Measurements from ENCODE around the gene SMIM35.
"Not testable (repeated sequence)": the region's sequence is repeated elsewhere in the genome, so short reads cannot be mapped to it uniquely, and the experiment has no call there.

SMIM35 gene

DNA sequence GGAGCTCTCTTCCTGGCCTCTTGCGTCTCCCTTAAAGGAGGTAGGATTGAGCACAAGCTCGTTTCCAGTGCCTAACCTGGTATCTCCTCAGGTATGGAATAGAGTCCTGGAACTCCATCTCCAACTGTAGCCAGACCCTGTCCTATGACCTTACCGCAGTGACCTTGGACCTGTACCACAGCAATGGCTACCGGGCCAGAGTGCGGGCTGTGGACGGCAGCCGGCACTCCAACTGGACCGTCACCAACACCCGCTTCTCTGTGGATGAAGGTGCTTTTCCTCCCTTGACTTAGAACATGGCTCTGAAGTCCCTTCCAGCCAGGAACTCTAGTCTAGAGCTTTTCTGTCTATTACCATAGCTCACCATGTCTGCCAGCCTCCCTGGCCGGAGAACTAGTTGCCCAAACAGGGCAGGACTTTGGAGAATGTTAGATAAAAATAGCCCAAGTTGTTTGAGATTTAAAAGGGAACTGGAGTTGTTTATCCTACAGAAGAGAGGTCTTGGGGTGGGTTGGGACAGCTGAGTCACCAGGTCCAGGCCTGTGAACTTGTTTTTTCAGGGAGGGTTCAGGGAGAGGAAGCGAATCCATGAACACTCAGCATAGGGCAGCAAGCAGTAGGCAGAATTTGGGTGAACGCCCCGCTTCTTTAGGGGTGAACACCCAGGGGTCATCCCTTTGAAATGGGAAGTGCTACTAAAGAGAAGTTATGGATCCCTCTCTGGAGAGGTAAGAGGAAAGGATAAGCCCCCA lies 97.2 kb downstream of the SMIM35 start:
- whole genome bisulfite sequencing, 2 experiments (ENCODE audit: insufficient coverage in 2 of 2): 93 to 96% methylated on average over 10 to 12 of the region's 13 CpGs
- Histone ChIP-seq H3K4me3 (ENCODE audit: extremely low read depth, insufficient read depth, low read length, poor library complexity, severe bottlenecking) (no peak overlapping the region), H3K36me3 (ENCODE audit: control insufficient read depth, insufficient read depth, low read length) (no peaks in the 10 kb centered on the region), H3K27ac (ENCODE audit: low read depth, low read length, severe bottlenecking) (peak overlapping the region; percentile 10), H3K4me1 (ENCODE audit: control insufficient read depth, insufficient read depth, low read length, poor library complexity, severe bottlenecking) (peaks cover 20% of the 10 kb centered on the region), H3K9me3 (ENCODE audit: control insufficient read depth, low read length) (no peaks in the 10 kb centered on the region)

DNA sequence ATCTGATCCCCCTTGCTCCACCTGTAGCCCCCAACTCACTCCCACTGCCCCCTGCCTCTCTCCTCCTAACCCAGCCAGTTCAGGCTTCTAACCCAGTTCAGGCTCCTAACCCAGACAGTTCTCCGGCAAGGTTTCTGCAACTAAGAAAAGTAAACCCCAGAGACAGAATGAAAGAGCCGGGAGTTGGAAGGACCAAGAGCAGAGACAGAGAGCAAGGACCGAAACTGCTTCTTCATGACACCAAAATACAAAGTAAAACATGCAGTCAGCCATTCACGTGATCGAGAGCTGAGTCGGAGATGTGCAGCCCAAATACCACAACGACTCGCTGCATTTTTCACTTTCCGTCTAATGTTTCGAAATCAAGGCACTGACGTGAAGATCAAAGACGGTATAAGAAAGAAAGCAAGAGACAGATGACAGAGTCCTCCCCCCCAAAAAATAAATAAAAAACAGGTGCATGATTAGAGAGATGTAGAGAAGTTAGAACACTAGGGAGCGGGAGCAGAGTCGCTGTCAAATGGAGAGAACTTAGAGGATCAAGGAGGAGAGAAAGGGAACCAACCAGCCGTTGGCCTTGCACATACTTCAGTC lies 99.7 kb downstream of the SMIM35 start:
- Histone ChIP-seq H3K36me3 (ENCODE audit: control insufficient read depth, insufficient read depth, low read length) (no peaks in the 10 kb centered on the region), H3K9me3 (ENCODE audit: control insufficient read depth, low read length) (no peaks in the 10 kb centered on the region), H3K27ac (ENCODE audit: low read depth, low read length, severe bottlenecking) (no peak overlapping the region), H3K4me3 (ENCODE audit: extremely low read depth, insufficient read depth, low read length, poor library complexity, severe bottlenecking) (no peak overlapping the region), H3K4me1 (ENCODE audit: control insufficient read depth, insufficient read depth, low read length, poor library complexity, severe bottlenecking) (peaks cover 18% of the 10 kb centered on the region)
- WGBS, 2 experiments (ENCODE audit: insufficient coverage in 2 of 2): 90 to 96% methylated on average over 10 to 13 of the region's 15 CpGs

DNA sequence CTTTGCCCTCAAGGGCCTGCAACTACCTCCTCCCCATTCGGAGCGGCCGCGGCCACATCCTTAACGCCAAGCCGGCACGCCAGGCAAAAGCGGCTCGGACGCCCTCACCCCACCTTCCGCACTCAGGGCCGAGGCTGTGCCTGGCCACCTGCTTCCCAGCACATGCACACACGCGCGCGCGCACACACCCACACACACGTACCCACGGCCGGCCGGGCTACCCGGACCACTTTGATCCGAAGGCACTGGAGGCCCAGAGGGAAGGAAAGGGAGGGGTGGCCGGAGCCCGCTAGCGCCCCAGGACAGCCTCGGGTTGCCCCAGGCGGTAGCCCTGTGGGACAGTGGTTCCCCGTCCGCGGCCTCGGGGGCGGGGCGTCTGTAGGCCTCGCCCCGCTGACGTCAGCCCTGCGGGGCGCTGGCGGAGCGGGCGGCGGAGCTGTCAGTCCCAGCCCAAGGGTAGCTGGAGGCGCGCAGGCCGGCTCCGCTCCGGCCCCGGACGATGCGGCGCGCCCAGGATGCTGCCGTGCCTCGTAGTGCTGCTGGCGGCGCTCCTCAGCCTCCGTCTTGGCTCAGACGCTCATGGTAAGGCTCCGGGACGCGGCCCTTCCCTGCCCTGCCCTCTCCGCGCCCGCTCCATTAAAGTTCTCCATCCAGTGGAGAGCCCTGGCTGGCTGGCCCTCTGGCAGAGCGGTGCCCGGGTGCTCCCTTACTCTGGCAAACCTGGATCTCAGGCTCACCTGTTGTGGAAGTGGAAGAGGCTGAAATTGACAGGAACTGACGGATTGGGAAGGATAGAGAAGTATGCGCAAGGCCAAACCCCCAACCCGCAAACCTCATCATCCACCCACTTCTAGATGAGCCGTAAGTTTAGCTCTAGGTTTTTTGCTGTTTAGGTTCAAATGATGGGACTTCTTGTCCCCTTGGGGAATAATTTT lies 100.5 kb downstream of the SMIM35 start, which contains the start of gene IL10RA:
TSS of gene IL10RA (plus strand) at position 442 of the 935 bp plus-strand sequence. CDS start at position 516, 74 bp downstream.
- no peaks in the 10 kb centered on the region for H3K9me3 ChIP-seq (ENCODE audit: control insufficient read depth, low read length)
- H3K27ac ChIP-seq (ENCODE audit: low read depth, low read length, severe bottlenecking): no peak within 1 kb of the TSS
- peak within 1 kb of the TSS; percentile 40 for H3K4me3 ChIP-seq (ENCODE audit: extremely low read depth, insufficient read depth, low read length, poor library complexity, severe bottlenecking)
- peaks cover 18% of the 10 kb centered on the region for H3K4me1 ChIP-seq (ENCODE audit: control insufficient read depth, insufficient read depth, low read length, poor library complexity, severe bottlenecking)
- 1 to 3% methylated on average over 49 to 53 of the region's 71 CpGs for WGBS, 2 experiments (ENCODE audit: insufficient coverage in 2 of 2)
- no peaks in the 10 kb centered on the region for H3K36me3 ChIP-seq (ENCODE audit: control insufficient read depth, insufficient read depth, low read length)

DNA sequence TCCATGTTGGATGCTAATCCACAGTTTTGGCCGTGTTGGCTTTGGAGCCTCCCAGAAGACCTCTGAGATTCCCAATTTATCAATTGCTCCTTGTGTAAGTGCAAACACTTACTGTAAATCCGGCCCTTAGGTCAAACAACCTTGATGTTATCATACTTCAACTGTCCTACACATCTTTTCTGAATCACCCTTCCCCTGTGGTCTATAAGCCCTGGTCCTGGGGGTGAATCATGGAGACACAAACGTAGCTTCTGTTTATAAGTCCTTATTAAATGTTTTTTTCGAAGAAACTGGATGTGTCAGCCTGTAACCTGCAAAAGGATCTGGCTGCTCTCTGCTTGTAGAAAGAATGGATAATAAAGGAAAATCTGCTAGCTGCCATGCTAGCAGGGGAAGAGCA lies 102.3 kb downstream of the SMIM35 start:
- peaks cover 12% of the 10 kb centered on the region for H3K4me1 ChIP-seq (ENCODE audit: control insufficient read depth, insufficient read depth, low read length, poor library complexity, severe bottlenecking)
- no peak overlapping the region for H3K4me3 ChIP-seq (ENCODE audit: extremely low read depth, insufficient read depth, low read length, poor library complexity, severe bottlenecking)
- H3K27ac ChIP-seq (ENCODE audit: low read depth, low read length, severe bottlenecking): no peak overlapping the region
- H3K9me3 ChIP-seq (ENCODE audit: control insufficient read depth, low read length): no peaks in the 10 kb centered on the region
- WGBS, 2 experiments (ENCODE audit: insufficient coverage in 2 of 2): 85 to 89% methylated on average over 3 of the region's 4 CpGs
- H3K36me3 ChIP-seq (ENCODE audit: control insufficient read depth, insufficient read depth, low read length): no peaks in the 10 kb centered on the region

DNA sequence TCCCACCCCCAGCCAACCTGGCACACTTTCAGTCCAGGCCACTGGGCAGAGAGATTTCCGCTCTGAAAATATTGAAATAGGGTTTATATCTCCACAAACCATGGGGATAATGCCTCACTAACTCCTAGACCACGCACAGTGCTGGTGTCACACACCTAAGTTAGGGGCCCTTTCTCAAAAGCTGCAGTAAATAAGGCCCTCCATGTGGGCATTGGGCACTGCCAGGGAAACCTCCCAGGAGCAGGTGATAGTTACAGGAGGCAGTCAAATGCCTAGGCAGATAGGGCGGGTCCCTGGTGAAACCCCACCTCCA lies 103.6 kb downstream of the SMIM35 start:
- Histone ChIP-seq H3K4me1 (ENCODE audit: control insufficient read depth, insufficient read depth, low read length, poor library complexity, severe bottlenecking) (peaks cover 10% of the 10 kb centered on the region), H3K27ac (ENCODE audit: low read depth, low read length, severe bottlenecking) (no peak overlapping the region), H3K4me3 (ENCODE audit: extremely low read depth, insufficient read depth, low read length, poor library complexity, severe bottlenecking) (no peak overlapping the region), H3K36me3 (ENCODE audit: control insufficient read depth, insufficient read depth, low read length) (no peaks in the 10 kb centered on the region), H3K9me3 (ENCODE audit: control insufficient read depth, low read length) (no peaks in the 10 kb centered on the region)
- 92 to 100% methylated on average over 2 of the region's 3 CpGs for WGBS, 2 experiments (ENCODE audit: insufficient coverage in 2 of 2)

DNA sequence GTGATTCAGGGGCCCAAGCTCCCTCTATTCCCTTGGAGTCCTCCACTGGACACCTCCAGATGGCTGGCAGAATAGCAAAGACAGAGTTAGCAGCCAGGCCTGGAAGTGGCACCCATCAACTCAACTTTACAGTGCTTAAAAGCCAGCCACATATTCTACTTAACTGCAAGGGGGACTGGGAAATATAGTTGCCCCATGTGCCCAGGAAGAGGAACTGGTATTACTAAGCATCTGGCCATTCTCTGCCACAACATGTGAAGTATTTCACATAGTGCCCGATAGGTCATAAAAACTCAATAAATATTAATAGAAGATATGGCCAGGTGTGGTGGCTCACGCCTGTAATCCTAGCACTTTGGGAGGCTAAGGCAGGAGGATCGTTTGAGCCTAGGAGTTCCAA lies 106.0 kb downstream of the SMIM35 start:
- no peaks in the 10 kb centered on the region for H3K36me3 ChIP-seq (ENCODE audit: control insufficient read depth, insufficient read depth, low read length)
- no peaks in the 10 kb centered on the region for H3K9me3 ChIP-seq (ENCODE audit: control insufficient read depth, low read length)
- WGBS, 2 experiments (ENCODE audit: insufficient coverage in 2 of 2): no CpG with 5 or more reads among the region's 3 CpGs
- no peak overlapping the region for H3K27ac ChIP-seq (ENCODE audit: low read depth, low read length, severe bottlenecking)
- no peak overlapping the region for H3K4me3 ChIP-seq (ENCODE audit: extremely low read depth, insufficient read depth, low read length, poor library complexity, severe bottlenecking)
- peaks cover 5% of the 10 kb centered on the region for H3K4me1 ChIP-seq (ENCODE audit: control insufficient read depth, insufficient read depth, low read length, poor library complexity, severe bottlenecking)

DNA sequence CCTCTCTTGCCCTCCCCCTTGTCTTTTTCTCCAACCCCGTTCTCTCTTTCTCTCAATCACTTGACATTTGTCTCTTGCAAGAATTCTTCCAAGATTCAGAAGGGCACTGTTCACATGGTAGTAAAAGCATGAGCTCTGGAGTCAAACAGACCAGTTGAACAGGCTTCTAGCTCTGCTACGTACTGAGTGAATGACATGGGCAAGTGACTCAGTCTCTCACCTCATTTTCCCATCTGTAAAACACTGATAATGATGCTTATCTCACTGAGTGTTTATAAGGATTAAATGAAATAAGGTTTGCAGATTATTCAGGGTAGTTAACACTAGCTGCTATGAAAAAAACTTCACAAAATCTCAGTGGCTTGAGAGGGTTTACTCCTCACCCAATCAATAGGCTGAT lies 106.5 kb downstream of the SMIM35 start:
- H3K4me3 ChIP-seq (ENCODE audit: extremely low read depth, insufficient read depth, low read length, poor library complexity, severe bottlenecking): no peak overlapping the region
- H3K36me3 ChIP-seq (ENCODE audit: control insufficient read depth, insufficient read depth, low read length): no peaks in the 10 kb centered on the region
- no peaks in the 10 kb centered on the region for H3K9me3 ChIP-seq (ENCODE audit: control insufficient read depth, low read length)
- 83 to 86% methylated on average over 1 of the region's 2 CpGs for WGBS, 2 experiments (ENCODE audit: insufficient coverage in 2 of 2)
- peaks cover 5% of the 10 kb centered on the region for H3K4me1 ChIP-seq (ENCODE audit: control insufficient read depth, insufficient read depth, low read length, poor library complexity, severe bottlenecking)
- no peak overlapping the region for H3K27ac ChIP-seq (ENCODE audit: low read depth, low read length, severe bottlenecking)

DNA sequence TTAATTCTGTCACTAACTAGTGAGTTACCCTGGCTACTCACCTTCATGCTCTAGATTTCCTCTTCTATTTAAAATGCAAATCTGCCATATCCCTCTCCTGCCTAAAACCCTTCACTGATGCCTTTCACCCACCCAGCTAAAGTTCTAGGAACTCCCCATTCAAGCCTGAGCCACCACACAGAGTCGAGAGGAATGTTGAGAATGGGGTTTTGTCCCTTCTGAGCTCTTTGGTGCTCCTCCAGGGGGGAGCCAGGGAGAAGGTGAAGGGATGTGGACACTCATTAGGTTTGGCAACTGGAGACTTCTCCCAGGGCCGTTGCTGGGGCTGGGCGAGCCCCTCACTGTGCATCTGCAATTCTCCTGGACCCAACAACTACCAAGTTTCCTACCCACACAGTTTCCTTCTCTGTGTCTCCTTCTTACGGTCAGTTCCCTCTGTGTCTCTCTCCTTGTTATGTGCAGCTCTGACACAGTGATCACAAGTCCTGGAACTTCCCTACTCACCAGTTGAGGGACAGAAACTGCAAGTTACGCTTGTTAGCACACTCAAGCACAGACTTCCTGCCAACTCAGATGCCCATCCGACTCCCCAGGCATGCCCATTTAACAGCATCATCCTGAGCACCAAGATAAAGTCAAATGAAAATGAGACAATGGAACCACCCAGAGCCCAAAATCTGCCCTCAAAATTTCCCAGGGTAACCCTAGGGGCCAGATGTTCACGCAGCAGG lies 107.1 kb downstream of the SMIM35 start:
- Histone ChIP-seq H3K27ac (ENCODE audit: low read depth, low read length, severe bottlenecking) (no peak overlapping the region), H3K4me3 (ENCODE audit: extremely low read depth, insufficient read depth, low read length, poor library complexity, severe bottlenecking) (no peak overlapping the region)
- WGBS, 2 experiments (ENCODE audit: insufficient coverage in 2 of 2): 88 to 100% methylated on average over 6 of the region's 7 CpGs

DNA sequence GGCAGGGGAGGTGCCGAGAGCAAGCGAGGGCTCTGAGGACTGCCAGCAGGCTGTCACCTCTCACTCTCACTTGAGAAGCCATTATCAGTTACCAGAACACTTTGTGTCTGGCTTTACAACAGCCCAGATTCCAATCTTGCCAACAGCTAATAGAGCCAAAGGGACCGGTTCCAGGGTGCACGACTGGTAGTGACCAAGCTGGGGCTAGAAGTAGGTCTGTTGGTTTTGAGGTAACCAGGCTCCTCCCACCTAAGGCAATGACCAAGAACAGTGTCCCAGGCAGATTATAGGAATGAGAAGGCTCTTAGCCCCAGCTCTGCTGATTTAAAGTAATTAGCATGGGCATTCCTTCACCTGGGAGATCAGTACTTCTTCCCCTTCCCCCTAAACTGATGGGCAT lies 107.8 kb downstream of the SMIM35 start:
- 92 to 100% methylated on average over 2 of the region's 4 CpGs for WGBS, 2 experiments (ENCODE audit: insufficient coverage in 2 of 2)
- Histone ChIP-seq H3K36me3 (ENCODE audit: control insufficient read depth, insufficient read depth, low read length) (no peaks in the 10 kb centered on the region), H3K9me3 (ENCODE audit: control insufficient read depth, low read length) (no peaks in the 10 kb centered on the region), H3K4me3 (ENCODE audit: extremely low read depth, insufficient read depth, low read length, poor library complexity, severe bottlenecking) (no peak overlapping the region), H3K4me1 (ENCODE audit: control insufficient read depth, insufficient read depth, low read length, poor library complexity, severe bottlenecking) (no peaks in the 10 kb centered on the region), H3K27ac (ENCODE audit: low read depth, low read length, severe bottlenecking) (no peak overlapping the region)

More for the DNA sequence above, 107.1 kb downstream of the SMIM35 start:
- peaks cover 1% of the 10 kb centered on the region for H3K4me1 ChIP-seq (ENCODE audit: control insufficient read depth, insufficient read depth, low read length, poor library complexity, severe bottlenecking)
- H3K36me3 ChIP-seq (ENCODE audit: control insufficient read depth, insufficient read depth, low read length): no peaks in the 10 kb centered on the region
- H3K9me3 ChIP-seq (ENCODE audit: control insufficient read depth, low read length): no peaks in the 10 kb centered on the region

DNA sequence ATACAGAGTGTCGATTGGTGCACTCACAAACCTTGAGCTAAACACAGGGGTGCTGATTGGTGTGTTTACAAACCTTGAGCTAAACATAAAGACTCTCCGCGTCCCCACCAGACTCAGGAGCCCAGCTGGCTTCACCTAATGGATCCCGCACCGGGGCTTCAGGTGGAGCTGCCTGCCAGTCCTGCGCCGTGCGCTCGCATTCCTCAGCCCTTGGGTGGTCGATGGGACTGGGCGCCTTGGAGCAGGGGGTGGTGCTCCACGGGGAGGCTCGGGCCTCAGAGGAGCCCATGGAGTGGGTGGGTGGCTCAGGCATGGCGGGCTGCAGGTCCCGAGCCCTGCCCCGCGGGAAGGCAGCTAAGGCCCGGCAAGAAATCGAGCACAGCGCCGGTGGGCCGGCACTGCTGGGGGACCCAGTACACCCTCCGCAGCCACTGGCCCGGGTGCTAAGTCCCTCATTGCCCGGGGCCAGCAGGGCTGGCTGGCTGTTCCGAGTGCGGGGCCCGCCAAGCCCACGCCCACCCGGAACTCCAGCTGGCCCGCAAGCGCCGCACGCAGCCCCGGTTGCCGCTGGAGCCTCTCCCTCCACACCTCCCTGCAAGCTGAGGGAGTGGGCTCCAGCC lies 108.4 kb downstream of the SMIM35 start:
- H3K27ac ChIP-seq (ENCODE audit: low read depth, low read length, severe bottlenecking); H3K36me3 ChIP-seq (ENCODE audit: control insufficient read depth, insufficient read depth, low read length); H3K4me1 ChIP-seq (ENCODE audit: control insufficient read depth, insufficient read depth, low read length, poor library complexity, severe bottlenecking); H3K9me3 ChIP-seq (ENCODE audit: control insufficient read depth, low read length); H3K4me3 ChIP-seq (ENCODE audit: extremely low read depth, insufficient read depth, low read length, poor library complexity, severe bottlenecking): not testable (repeated sequence)
- 97% methylated on average over 9 to 12 of the region's 36 CpGs for WGBS, 2 experiments (ENCODE audit: insufficient coverage in 2 of 2)

Data from mesodermal cell (in vitro differentiated cells).